ENCODE measurements around the gene AHSP.
"Not testable (repeated sequence)": the region's sequence is repeated elsewhere in the genome, so short reads cannot be mapped to it uniquely, and the experiment has no call there.

The AHSP gene

DNA sequence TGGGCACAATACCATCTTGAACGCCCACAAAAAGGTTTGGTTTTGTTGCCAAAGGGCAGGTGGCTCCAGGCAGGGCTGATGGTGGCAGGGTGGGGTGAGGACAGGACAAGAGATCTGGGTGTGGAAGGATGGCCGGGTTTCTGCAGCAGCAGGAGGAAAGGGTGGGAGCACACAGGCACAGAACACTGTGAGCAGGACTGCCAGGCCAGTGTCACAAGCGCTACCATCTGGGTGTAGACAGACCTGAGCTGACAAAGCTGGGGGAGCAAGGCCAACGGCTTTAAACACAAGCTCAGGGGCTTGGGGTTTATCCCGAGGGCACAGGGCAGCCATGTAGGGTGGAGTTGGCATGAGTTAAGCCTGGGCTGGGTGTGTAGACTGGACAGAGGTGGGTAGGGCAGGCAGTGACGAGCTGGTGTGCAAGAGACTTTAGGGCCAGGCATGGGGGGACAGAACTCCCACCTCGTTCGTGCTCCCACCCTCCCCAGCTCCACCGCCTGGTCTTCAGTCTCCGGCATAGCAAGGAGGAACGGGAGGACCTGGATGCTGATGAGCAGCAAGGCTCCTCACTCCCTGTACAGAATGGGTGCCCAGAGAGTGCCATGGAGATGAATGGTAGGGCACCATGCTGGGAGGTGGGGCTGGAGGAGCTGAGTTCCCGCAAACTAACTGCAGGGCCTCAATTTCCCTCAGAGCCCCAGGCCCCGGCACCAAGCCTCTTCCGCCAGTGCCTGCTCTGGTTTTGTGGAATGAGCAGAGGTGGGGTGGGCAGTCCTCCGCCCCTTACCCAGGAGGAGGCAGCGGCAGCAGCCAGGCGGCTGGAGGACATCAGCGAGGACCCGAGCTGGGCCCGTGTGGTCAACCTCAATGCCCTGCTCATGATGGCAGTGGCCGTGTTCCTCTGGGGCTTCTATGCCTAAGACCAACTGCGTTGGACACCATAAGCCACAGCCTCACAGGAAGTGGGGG lies 37.8 kb upstream of the AHSP start:
- H3K9me3 ChIP-seq (ENCODE audit: control insufficient read depth, insufficient read depth, low read length), result no peaks in the 10 kb centered on the region

GRCh38 chr16:31491778-31492418 lies 35.8 kb upstream of the AHSP start:
- Histone ChIP-seq H3K9ac (ENCODE audit: low read depth, low read length) (no peak overlapping the region), H3K4me1 (ENCODE audit: insufficient read depth, low read length) (no peaks in the 10 kb centered on the region; the same call in 1 of the 2 replicates), H3K36me3 (ENCODE audit: insufficient read depth, low read length) (no peaks in the 10 kb centered on the region), H3K9me3 (ENCODE audit: control insufficient read depth, insufficient read depth, low read length) (no peaks in the 10 kb centered on the region)

More for the DNA sequence above, 37.8 kb upstream of the AHSP start:
- Histone ChIP-seq H3K4me1 (ENCODE audit: insufficient read depth, low read length) (peaks cover 2% of the 10 kb centered on the region; the same call in 1 of the 2 replicates), H3K36me3 (ENCODE audit: insufficient read depth, low read length) (no peaks in the 10 kb centered on the region), H3K9ac (ENCODE audit: low read depth, low read length) (no peak overlapping the region)

DNA sequence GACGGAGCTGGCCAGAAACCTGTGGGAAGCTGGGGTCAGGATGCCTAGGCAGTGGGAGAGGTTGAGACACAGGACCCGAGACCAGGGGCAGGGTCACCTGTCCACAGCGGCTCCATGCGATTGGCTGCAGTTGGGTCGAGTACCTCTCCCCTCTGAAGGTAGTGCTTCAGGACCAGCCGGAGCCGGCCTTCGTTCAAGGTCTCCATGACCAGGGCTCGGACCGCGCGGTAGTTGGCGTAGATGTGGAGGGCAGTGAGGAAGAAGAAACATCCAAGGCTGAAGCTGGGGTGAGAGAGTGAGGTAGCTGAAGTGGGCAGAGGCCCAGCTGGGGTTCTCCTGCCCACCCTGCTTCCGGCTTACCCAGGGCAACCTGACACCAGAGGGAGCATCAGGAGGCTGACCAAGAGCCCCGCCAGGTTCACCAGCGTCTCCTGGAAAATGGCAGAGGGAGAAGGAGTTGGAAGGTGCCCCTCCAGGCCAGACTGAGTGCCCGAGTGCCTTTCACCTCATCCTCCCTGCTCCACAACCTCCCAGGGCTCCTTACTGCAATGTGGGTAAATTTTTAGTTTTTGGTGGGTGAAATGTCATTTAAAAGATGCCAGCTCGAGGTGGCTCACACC lies 34.1 kb upstream of the AHSP start:
- Histone ChIP-seq H3K9me3 (ENCODE audit: control insufficient read depth, insufficient read depth, low read length) (no peaks in the 10 kb centered on the region), H3K9ac (ENCODE audit: low read depth, low read length) (no peak overlapping the region), H3K4me1 (ENCODE audit: insufficient read depth, low read length) (no peaks in the 10 kb centered on the region), H3K36me3 (ENCODE audit: insufficient read depth, low read length) (no peaks in the 10 kb centered on the region)

DNA sequence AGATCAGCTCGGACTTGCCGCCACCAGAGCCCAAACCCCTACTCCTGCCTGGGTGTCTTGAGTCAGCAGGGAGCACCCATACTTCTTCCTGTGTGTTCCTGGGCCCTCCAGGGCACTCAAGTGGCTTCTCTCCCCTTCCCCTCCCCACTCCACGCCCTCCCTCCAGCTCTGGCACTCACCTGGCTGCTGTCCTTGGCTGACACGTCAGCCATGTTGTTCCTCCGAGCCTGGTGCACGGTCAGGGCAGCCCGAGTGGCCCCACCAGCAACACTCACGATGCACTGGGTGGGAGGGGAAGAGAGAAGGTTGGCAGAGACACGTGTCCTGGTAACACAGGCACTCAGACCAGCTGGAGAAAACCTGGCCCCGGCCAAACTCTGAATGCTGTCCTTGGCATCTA lies 31.0 kb upstream of the AHSP start:
- no peak overlapping the region for H3K9ac ChIP-seq (ENCODE audit: low read depth, low read length)
- peaks cover 2% of the 10 kb centered on the region; the same call in 1 of the 2 replicates for H3K4me1 ChIP-seq (ENCODE audit: insufficient read depth, low read length)
- no peaks in the 10 kb centered on the region for H3K9me3 ChIP-seq (ENCODE audit: control insufficient read depth, insufficient read depth, low read length)
- H3K36me3 ChIP-seq (ENCODE audit: insufficient read depth, low read length), result 0 out of 2 replicates have a peak, but pooled peaks cover 6% of the 10 kb centered on the region

- Histone ChIP-seq H3K36me3 (ENCODE audit: insufficient read depth, low read length) (0 out of 2 replicates have a peak, but pooled peaks cover 6% of the 10 kb centered on the region), H3K4me1 (ENCODE audit: insufficient read depth, low read length) (peaks cover 11% of the 10 kb centered on the region; the same call in 1 of the 2 replicates), H3K9ac (ENCODE audit: low read depth, low read length) (no peak overlapping the region), H3K9me3 (ENCODE audit: control insufficient read depth, insufficient read depth, low read length) (no peaks in the 10 kb centered on the region)
These were observed 29.2 kb upstream of the AHSP start for GRCh38 chr16:31498493-31498892.

DNA sequence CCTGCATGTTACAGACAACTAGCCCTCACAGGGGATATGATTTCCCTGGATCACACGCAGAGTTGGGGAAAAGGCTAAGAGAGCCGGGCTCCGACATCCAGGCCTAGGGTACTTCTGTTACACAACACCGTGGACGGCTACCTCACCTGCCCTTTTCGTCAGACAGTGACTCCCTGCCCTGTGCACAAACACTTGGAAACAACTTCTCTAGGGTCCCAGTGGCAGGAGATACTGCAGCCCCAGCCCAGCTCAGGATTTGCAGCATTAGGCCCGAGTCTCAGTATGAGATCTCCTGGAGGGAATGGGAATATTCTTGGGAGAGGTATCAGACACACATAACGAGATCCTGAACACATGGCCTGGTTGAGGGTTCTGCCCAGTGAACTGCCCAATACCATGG lies 27.8 kb upstream of the AHSP start:
- no peak overlapping the region for H3K9ac ChIP-seq (ENCODE audit: low read depth, low read length)
- 0 out of 2 replicates have a peak, but pooled peaks cover 6% of the 10 kb centered on the region for H3K36me3 ChIP-seq (ENCODE audit: insufficient read depth, low read length)
- H3K9me3 ChIP-seq (ENCODE audit: control insufficient read depth, insufficient read depth, low read length), result no peaks in the 10 kb centered on the region
- peaks cover 11% of the 10 kb centered on the region; the same call in 1 of the 2 replicates for H3K4me1 ChIP-seq (ENCODE audit: insufficient read depth, low read length)

DNA sequence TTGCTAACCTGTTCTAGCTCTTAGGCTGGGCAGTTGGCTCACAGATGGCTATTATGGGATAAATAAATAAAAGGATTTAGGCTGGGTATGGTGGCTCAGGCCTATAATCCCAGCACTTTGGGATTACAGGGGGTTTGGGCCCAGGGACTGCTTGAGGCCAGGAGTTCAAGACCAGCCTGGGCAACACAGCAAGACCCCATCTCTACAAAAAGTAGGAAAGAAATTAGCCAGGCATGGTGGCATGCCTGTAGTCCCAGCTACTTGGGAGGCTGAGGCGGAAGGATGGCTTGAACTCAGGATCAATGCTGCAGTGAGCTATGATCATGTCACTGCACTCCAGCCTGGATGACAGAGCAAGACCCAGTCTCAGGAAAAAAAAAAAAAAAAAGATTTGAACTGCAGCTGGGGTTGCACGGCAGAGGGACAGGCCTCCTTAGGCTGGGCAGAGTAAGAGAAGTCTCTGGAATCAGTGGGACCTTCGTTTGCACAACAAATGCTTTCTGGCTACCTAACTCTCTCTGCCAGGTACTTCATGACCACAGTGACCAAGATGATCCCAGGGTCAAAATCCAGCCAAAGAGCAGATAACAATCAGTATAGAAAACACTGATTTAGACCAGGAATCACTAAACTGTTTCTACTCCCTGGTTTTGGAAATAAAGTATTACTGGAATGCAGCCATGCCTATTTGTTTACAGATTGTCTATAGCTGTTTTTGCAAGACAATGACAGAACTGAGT lies 26.3 kb upstream of the AHSP start:
- Histone ChIP-seq H3K9ac (ENCODE audit: low read depth, low read length) (no peak overlapping the region), H3K36me3 (ENCODE audit: insufficient read depth, low read length) (0 out of 2 replicates have a peak, but pooled peaks cover 6% of the 10 kb centered on the region), H3K9me3 (ENCODE audit: control insufficient read depth, insufficient read depth, low read length) (no peaks in the 10 kb centered on the region), H3K4me1 (ENCODE audit: insufficient read depth, low read length) (peaks cover 11% of the 10 kb centered on the region; the same call in 1 of the 2 replicates)

GRCh38 chr16:31501966-31502348 lies 25.7 kb upstream of the AHSP start:
- H3K9me3 ChIP-seq (ENCODE audit: control insufficient read depth, insufficient read depth, low read length), result no peaks in the 10 kb centered on the region
- H3K36me3 ChIP-seq (ENCODE audit: insufficient read depth, low read length), result 0 out of 2 replicates have a peak, but pooled peaks cover 6% of the 10 kb centered on the region
- H3K9ac ChIP-seq (ENCODE audit: low read depth, low read length), result no peak overlapping the region
- H3K4me1 ChIP-seq (ENCODE audit: insufficient read depth, low read length), result peaks cover 12% of the 10 kb centered on the region; the same call in 1 of the 2 replicates

DNA sequence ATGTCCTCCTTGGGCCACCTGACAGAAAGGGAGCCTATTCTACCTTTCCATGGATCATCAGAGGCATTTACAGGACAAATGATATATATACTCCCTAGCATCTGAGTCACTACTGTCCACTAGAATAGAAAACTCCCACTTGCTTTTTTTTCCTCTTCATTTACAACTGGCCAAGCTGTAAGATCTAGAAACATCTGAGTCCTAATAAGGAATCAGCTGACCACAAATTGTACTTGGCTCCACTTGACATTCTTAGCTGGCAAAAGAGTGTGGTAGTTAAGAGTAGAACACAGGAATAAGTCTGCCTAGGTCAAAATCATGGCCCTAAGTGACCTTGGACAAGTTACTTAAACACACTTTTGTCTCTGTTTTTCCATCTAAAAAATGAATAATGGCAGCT lies 24.7 kb upstream of the AHSP start:
- 0 out of 2 replicates have a peak, but pooled peaks cover 6% of the 10 kb centered on the region for H3K36me3 ChIP-seq (ENCODE audit: insufficient read depth, low read length)

DNA sequence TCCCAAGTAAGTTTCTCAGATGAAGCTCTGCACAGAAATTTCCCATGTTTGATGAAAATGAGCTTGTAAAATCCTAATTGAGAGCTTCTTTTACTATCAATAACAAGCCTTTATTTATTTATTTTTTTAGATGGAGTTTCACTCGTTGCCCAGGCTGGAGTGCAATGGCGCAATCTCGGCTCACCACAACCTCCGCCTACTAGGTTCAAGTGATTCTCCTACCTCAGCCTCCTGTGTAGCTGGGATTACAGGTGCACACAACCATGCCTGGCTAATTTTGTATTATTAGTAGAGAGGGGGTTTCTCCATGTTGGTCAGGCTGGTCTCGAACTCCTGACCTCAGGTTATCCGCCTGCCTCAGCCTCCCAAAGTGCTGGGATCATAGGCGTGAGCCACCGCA lies 24.1 kb upstream of the AHSP start:
- H3K9ac ChIP-seq (ENCODE audit: low read depth, low read length); H3K36me3 ChIP-seq (ENCODE audit: insufficient read depth, low read length); H3K9me3 ChIP-seq (ENCODE audit: control insufficient read depth, insufficient read depth, low read length): not testable (repeated sequence)
- H3K4me1 ChIP-seq (ENCODE audit: insufficient read depth, low read length), result peaks cover 16% of the 10 kb centered on the region; the same call in 1 of the 2 replicates

More for the DNA sequence above, 24.7 kb upstream of the AHSP start:
- Histone ChIP-seq H3K4me1 (ENCODE audit: insufficient read depth, low read length) (peaks cover 16% of the 10 kb centered on the region; the same call in 1 of the 2 replicates), H3K9ac (ENCODE audit: low read depth, low read length) (no peak overlapping the region), H3K9me3 (ENCODE audit: control insufficient read depth, insufficient read depth, low read length) (no peaks in the 10 kb centered on the region)

GRCh38 chr16:31504159-31504558 lies 23.5 kb upstream of the AHSP start:
- Histone ChIP-seq H3K9ac (ENCODE audit: low read depth, low read length) (no peak overlapping the region), H3K9me3 (ENCODE audit: control insufficient read depth, insufficient read depth, low read length) (no peaks in the 10 kb centered on the region), H3K36me3 (ENCODE audit: insufficient read depth, low read length) (0 out of 2 replicates have a peak, but pooled peaks cover 6% of the 10 kb centered on the region), H3K4me1 (ENCODE audit: insufficient read depth, low read length) (peaks cover 19% of the 10 kb centered on the region)

DNA sequence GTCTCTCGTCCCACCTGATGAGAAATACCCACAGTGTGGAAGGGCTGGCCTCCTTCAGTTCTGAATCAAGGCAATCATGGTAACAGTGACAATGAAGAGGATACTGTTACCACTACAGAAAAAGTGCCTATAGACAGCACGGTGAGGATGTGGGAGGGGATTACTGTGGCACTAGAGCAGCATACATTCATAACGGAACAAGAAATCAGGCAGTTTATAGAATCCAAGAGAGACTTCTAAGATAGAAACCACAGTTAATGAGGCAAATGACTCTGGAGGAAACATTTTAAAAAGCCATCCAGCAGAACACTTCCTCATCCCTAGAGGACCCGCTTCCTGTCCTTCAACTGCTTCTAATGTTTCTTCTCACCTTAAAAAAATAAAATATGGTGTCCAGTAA lies 22.2 kb upstream of the AHSP start:
- Histone ChIP-seq H3K4me1 (ENCODE audit: insufficient read depth, low read length) (peaks cover 19% of the 10 kb centered on the region), H3K9me3 (ENCODE audit: control insufficient read depth, insufficient read depth, low read length) (no peaks in the 10 kb centered on the region), H3K36me3 (ENCODE audit: insufficient read depth, low read length) (0 out of 2 replicates have a peak, but pooled peaks cover 2% of the 10 kb centered on the region), H3K9ac (ENCODE audit: low read depth, low read length) (no peak overlapping the region)

DNA sequence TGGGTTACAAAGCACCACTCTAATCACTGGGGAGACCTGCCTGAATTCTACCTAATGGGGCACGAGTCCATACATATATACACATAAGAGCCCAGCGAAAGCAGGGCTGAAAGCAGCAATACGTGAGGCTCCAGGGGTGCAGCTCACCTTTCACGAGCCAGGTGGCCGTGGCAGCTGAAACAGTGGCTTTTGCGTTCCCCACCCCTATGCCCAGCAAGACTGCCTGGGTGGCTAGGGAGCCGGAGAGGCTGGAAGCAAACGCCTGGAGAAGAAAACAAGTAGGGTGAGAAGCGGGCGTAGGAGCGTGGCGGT lies 20.1 kb upstream of the AHSP start:
- H3K36me3 ChIP-seq (ENCODE audit: insufficient read depth, low read length), result no peaks in the 10 kb centered on the region
- no peaks in the 10 kb centered on the region for H3K9me3 ChIP-seq (ENCODE audit: control insufficient read depth, insufficient read depth, low read length)
- peak overlapping the region; percentile 97 for H3K9ac ChIP-seq (ENCODE audit: low read depth, low read length)
- peaks cover 8% of the 10 kb centered on the region for H3K4me1 ChIP-seq (ENCODE audit: insufficient read depth, low read length)

Data from ES-I3 (cell line).